ACC112 (cell line): ENCODE data around the gene ZNF138.
"Not testable (repeated sequence)": the region's sequence is repeated elsewhere in the genome, so short reads cannot be mapped to it uniquely, and the experiment has no call there.

Experiments
- H2AFZ ChIP-seq: fragments of 200-600 bp; sonication (generic); one replicate; pipeline ENCODE4 v1.6.0; 2017; ENCODE audit warnings: antibody characterized with exemption, low read length; ENCODE audit not compliant: unreplicated experiment
- H3K27ac ChIP-seq: fragments of 200-600 bp; sonication (generic); 2 replicates; pipeline ENCODE4 v1.5.1; 2014; ENCODE audit warnings: low read depth, mild to moderate bottlenecking, antibody characterized with exemption, low read length, moderate library complexity
- H3K27me3 ChIP-seq: fragments of 200-600 bp; sonication (generic); 2 replicates; pipeline ENCODE4 v1.6.1; 2014; ENCODE audit warnings: mild to moderate bottlenecking, antibody characterized with exemption, low read length, moderate library complexity, mixed read lengths; ENCODE audit not compliant: insufficient read depth
- H3K36me3 ChIP-seq: fragments of 200-600 bp; sonication (generic); 2 replicates; pipeline ENCODE4 v1.6.1; 2016; ENCODE audit warnings: mild to moderate bottlenecking, antibody characterized with exemption, low read length, moderate library complexity, mixed read lengths; ENCODE audit not compliant: insufficient read depth
- H3K4me1 ChIP-seq: fragments of 200-600 bp; sonication (generic); one replicate; pipeline ENCODE4 v1.6.1; 2016; ENCODE audit warnings: low read length, mixed read lengths; ENCODE audit not compliant: insufficient read depth, unreplicated experiment, control insufficient read depth
- H3K4me3 ChIP-seq: fragments of 200-600 bp; sonication (generic); 2 replicates; pipeline ENCODE4 v1.5.1; 2014; ENCODE audit warnings: mild to moderate bottlenecking, low read depth, low read length
- H3K79me2 ChIP-seq: fragments of 200-600 bp; sonication (generic); one replicate; pipeline ENCODE4 v1.6.0; 2016; ENCODE audit warnings: low read length; ENCODE audit not compliant: control insufficient read depth, unreplicated experiment, insufficient read depth

Gene ZNF138

DNA sequence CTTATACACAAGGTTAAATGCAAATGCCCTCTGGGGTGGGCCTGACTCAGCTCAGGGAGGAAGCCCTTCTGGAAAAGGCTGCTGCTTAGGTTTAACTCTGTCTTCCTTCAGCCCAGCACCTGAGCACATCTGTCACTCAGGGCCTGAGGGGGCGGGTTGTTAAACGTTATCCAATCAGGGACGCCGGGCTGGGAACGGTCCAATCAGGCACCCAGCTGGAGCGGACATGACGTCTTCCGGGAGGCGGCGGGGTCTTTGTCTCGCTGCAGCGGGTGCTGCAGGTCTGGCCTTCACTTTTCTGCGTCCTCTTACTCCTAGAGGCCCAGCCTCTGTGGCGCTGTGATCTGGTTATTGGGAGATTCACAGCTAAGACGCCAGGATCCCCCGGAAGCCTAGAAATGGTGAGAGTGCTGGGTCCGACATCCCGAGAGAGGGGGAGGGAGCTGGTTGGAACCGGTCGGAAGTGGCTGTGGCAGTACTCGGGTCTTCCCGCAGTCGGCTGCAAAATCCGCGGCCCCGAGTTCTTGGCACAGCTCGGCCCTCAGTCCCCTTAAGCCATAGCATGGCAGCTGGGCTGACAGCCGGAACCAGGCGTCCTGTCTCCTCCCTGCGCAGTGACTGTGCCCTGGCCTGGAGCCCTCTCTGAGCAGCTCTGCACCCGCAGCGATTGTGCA lies at the start of gene ZNF138:
Gene ZNF138, plus strand, starts transcription at position 258 of the 674 bp plus-strand sequence. Its CDS starts 141 bp downstream, at position 399.
- peak within 1 kb of the TSS; percentile 62 for H2AFZ ChIP-seq
- H3K79me2 ChIP-seq = peaks cover 26% of the 10 kb centered on the region
- peak within 1 kb of the TSS; percentile 83 for H3K4me3 ChIP-seq
- H3K4me1 ChIP-seq = peaks cover 5% of the 10 kb centered on the region
- peaks cover 3% of the 10 kb centered on the region; the same call in 1 of the 2 replicates for H3K36me3 ChIP-seq
- no peaks in the 10 kb centered on the region for H3K27me3 ChIP-seq
- peak within 1 kb of the TSS; percentile 74 for H3K27ac ChIP-seq

DNA sequence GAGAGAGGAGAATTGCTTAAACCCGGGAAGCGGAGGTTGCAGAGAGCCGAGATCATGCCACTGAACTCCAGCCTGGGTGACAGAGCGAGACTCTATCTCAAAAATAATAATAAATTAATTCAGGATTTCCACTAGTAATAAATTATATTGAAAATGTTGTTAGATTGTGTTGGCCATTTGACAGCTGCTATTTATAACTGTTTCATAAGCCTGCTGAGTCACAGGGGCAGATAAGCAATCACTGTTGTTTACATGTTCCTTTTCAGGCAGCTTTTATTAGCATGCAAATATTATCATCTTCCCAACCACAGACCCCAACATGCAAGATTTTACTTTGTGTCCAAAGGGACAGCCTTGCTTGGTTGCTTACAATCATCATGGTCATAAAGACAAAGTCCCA lies 49.5 kb upstream of the ZNF138 start:
- Histone ChIP-seq H3K27me3 (no peaks in the 10 kb centered on the region), H3K79me2 (no peaks in the 10 kb centered on the region), H2AFZ (no peak overlapping the region), H3K27ac (no peak overlapping the region), H3K36me3 (no peaks in the 10 kb centered on the region), H3K4me1 (no peaks in the 10 kb centered on the region), H3K4me3 (no peak overlapping the region)

DNA sequence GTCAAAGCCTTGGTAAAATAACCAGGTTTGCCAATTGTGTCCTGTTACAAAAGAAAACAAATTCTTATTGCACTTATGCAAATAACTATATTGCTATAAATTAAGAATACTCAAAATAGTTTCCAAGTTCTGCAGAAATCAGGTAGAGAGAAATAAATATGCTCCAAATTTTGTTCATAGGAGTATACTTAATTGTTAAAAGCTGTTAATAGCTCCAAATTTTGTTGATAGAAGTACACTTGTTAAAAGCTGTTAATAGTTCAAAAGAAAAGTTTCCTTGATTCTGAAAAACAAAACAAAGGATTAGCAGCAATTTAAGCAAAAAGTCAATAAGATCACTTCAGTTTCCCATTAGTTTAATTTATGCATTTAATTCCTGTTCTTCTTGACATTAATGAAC lies 46.4 kb upstream of the ZNF138 start:
- Histone ChIP-seq H3K27me3 (no peaks in the 10 kb centered on the region), H3K36me3 (no peaks in the 10 kb centered on the region), H2AFZ (no peak overlapping the region), H3K27ac (no peak overlapping the region), H3K79me2 (no peaks in the 10 kb centered on the region), H3K4me1 (no peaks in the 10 kb centered on the region), H3K4me3 (no peak overlapping the region)

GRCh38 chr7:64753032-64753431 lies 41.2 kb upstream of the ZNF138 start:
- H3K27me3 ChIP-seq = no peaks in the 10 kb centered on the region
- H3K4me1 ChIP-seq = no peaks in the 10 kb centered on the region
- H3K27ac ChIP-seq = no peak overlapping the region
- no peak overlapping the region for H2AFZ ChIP-seq
- no peaks in the 10 kb centered on the region for H3K79me2 ChIP-seq
- H3K4me3 ChIP-seq = no peak overlapping the region
- no peaks in the 10 kb centered on the region for H3K36me3 ChIP-seq

DNA sequence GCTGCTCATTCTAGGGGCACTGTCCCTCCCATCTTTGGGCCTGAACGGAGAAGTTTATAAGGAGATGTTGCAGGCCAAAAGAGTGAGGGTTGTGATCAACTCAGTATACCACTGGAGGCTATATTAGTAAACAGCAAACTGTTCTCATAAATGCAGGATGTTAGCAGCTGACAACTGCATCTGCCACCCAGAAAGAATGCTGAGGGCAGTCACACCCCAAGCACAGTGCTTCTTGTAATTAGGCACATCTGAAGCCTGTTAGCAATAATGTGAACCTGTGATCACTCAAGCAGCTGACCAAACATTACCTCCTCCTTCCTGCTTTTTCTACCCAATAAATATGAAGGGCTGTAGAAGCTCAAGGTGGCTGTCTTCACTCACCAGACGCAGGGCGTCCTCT lies 38.4 kb upstream of the ZNF138 start:
- no peaks in the 10 kb centered on the region for H3K79me2 ChIP-seq
- peaks cover 10% of the 10 kb centered on the region for H3K27me3 ChIP-seq
- no peak overlapping the region for H3K27ac ChIP-seq
- H2AFZ ChIP-seq = no peak overlapping the region
- no peak overlapping the region for H3K4me3 ChIP-seq
- no peaks in the 10 kb centered on the region for H3K4me1 ChIP-seq
- H3K36me3 ChIP-seq = no peaks in the 10 kb centered on the region

DNA sequence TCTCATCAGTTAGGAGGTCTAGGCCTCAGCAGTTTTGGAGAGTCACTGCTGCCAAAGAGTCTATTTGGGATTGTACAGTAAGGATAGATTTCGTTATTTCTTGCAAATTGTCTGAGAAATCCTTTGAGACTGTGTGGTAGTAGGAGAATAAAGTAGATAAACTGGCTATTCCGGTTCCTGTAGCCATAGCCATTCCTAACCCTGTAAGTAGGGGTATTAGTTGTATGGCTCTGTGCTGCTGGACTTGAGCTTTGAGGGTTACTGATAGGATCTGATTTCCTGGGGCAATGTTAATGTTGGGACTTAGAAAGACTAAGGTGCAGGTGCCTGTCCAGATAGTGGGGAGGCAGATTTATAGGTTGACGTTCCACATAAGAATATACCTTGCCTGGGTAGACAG lies 36.1 kb upstream of the ZNF138 start:
- H3K79me2 ChIP-seq = no peaks in the 10 kb centered on the region
- H2AFZ ChIP-seq = no peak overlapping the region
- H3K27me3 ChIP-seq = peaks cover 22% of the 10 kb centered on the region
- no peaks in the 10 kb centered on the region for H3K36me3 ChIP-seq
- H3K27ac ChIP-seq = no peak overlapping the region
- H3K4me3 ChIP-seq = no peak overlapping the region
- no peaks in the 10 kb centered on the region for H3K4me1 ChIP-seq

DNA sequence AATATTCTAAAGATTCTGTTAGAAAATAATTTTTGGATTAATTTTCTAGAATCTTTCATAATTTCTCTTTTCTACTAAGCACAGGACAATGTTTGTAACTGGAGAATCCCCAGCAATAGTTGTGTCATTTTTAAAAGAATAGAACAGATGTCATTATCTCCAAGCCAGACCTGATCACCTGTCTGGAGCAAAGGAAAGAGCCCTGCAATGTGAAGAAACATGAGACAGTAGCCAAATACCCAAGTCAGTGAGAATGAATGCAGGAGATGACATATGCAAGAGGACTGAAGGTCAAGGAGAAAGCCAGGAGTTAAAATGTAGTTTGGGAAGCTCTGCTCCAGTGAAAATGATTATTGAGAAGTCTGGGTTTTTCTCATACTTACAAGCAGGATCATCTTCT lies 25.4 kb upstream of the ZNF138 start:
- no peak overlapping the region for H3K4me3 ChIP-seq
- no peaks in the 10 kb centered on the region for H3K79me2 ChIP-seq
- no peaks in the 10 kb centered on the region for H3K4me1 ChIP-seq
- no peaks in the 10 kb centered on the region for H3K36me3 ChIP-seq
- H3K27ac ChIP-seq = no peak overlapping the region
- H2AFZ ChIP-seq = no peak overlapping the region
- peaks cover 32% of the 10 kb centered on the region for H3K27me3 ChIP-seq

DNA sequence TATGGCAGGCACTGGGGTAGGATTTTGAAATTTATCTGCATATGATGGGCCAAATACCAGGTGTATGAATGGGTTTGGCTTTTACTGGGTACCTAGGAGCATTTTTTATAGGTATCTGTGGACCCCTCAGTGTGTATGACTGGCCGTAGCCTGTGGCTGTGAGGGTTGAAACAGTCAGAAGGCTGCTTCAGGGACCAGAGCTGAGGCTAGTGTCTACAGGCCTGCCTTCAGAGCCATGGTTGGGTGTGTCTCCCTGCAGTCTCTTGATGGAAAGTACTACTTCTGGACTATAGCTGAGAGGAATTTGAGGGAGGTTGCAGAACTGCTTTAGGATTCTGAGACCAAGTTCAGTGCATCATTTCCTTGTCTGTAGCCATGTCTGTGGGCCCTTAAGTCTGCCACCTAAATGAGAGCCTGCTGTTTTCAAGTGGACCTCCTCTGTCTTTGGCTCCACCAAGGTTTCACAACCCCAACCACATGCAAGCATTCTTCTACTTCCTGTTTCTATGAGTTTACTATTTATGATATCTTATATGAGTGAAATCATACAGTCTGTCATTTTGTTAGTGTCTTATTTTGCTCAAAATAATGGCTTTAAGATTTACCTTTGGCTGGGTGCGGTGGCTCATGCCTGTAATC lies 19.9 kb upstream of the ZNF138 start:
- Histone ChIP-seq H3K27me3 (peaks cover 4% of the 10 kb centered on the region; the same call in 1 of the 2 replicates), H3K4me1 (no peaks in the 10 kb centered on the region), H2AFZ (no peak overlapping the region), H3K36me3 (no peaks in the 10 kb centered on the region), H3K79me2 (no peaks in the 10 kb centered on the region), H3K27ac (no peak overlapping the region), H3K4me3 (no peak overlapping the region)

DNA sequence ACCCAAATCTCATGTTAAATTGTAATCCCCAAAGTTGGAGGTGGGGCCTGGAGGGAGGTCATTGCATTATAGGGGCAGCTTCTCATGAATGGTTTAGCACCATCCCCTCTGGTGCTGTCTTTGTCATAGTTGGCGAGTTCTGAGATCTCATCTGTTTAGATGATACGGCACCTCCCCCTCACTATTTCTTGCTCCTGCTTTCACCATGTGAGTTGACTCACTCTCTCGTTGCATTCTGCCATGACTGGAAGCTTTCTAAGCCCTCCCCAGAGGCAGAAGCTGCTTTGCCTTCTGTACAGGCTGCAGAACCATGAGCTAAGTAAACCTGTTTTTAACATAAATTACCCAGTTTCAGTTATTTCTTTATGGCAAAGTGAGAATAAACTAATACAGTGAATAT lies 18.9 kb upstream of the ZNF138 start:
- Histone ChIP-seq H3K4me3 (no peak overlapping the region), H3K79me2 (no peaks in the 10 kb centered on the region), H3K27ac (no peak overlapping the region), H2AFZ (no peak overlapping the region), H3K4me1 (no peaks in the 10 kb centered on the region), H3K27me3 (peaks cover 4% of the 10 kb centered on the region; the same call in 1 of the 2 replicates), H3K36me3 (no peaks in the 10 kb centered on the region)

DNA sequence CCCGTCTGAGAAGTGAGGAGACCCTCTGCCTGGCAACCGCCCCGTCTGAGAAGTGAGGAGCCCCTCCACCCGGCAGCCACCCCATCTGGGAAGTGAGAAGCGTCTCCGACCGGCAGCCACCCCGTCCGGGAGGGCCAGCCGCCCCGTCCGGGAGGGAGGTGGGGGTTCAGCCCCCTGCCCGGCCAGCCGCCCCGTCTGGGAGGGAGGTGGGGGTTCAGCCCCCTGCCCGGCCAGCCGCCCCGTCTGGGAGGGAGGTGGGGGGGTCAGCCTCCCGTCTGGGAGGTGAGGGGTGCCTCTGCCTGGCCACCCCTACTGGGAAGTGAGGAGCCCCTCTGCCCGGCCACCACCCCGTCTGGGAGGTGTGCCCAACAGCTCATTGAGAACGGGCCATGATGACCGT lies 9.4 kb upstream of the ZNF138 start:
- not testable (repeated sequence) for H2AFZ ChIP-seq, H3K36me3 ChIP-seq, H3K27ac ChIP-seq, H3K79me2 ChIP-seq, H3K4me3 ChIP-seq, H3K4me1 ChIP-seq
- H3K27me3 ChIP-seq = peaks cover 17% of the 10 kb centered on the region; the same call in 1 of the 2 replicates

GRCh38 chr7:64787295-64787694 lies 6.9 kb upstream of the ZNF138 start:
- H3K27ac ChIP-seq = no peak overlapping the region
- no peak overlapping the region for H2AFZ ChIP-seq
- H3K36me3 ChIP-seq = no peaks in the 10 kb centered on the region
- peaks cover 15% of the 10 kb centered on the region; the same call in 1 of the 2 replicates for H3K27me3 ChIP-seq
- H3K79me2 ChIP-seq = no peaks in the 10 kb centered on the region
- no peaks in the 10 kb centered on the region for H3K4me1 ChIP-seq
- no peak overlapping the region for H3K4me3 ChIP-seq
